Keratinocyte (primary cell): ENCODE measurements around the gene PROC. TPM values are rescaled to one million over a fixed set of nuclear protein-coding genes. Genes with fewer than 3 reads are reported as not detected.

Experiments
- DNase-seq: peaks from one replicate; pipeline ENCODE4 v3.0.0-alpha.2; 2011; ENCODE audit warnings: low read depth, missing footprints, low spot score
- FAIRE-seq: peaks from 2 replicates; lab custom pipeline; 2011; peaks lifted over from hg19 to GRCh38; lab: Jason Lieb, UNC
- H2AFZ ChIP-seq: 2 replicates; pipeline ENCODE4 v1.6.0; 2012; ENCODE audit warnings: low read length, control low read depth, inconsistent platforms; ENCODE audit not compliant: control insufficient read depth
- H3K27ac ChIP-seq: 2 replicates; pipeline ENCODE4 v1.5.1; 2011; ENCODE audit warnings: low read length; ENCODE audit not compliant: control insufficient read depth, insufficient read depth
- H3K27me3 ChIP-seq: 3 replicates; pipeline ENCODE4 v1.6.0; 2011; ENCODE audit warnings: low read length; ENCODE audit not compliant: control insufficient read depth, insufficient read depth; ENCODE audit errors: extremely low read depth
- H3K36me3 ChIP-seq, 2 experiments: 2 replicates in 1 of 2; 3 replicates in 1 of 2; pipeline ENCODE4 v1.5.1; 2011; ENCODE audit warnings: low read length in 2 of 2, mild to moderate bottlenecking in 1 of 2; ENCODE audit not compliant: control insufficient read depth in 2 of 2, insufficient read depth in 2 of 2; ENCODE audit errors: extremely low read depth in 1 of 2
- H3K4me1 ChIP-seq: 3 replicates; pipeline ENCODE4 v1.5.1; 2011; ENCODE audit warnings: low read length; ENCODE audit not compliant: control insufficient read depth, insufficient read depth; ENCODE audit errors: extremely low read depth
- H3K4me2 ChIP-seq: 3 replicates; pipeline ENCODE4 v1.6.0; 2011; ENCODE audit warnings: low read depth, low read length; ENCODE audit not compliant: control insufficient read depth, insufficient read depth; ENCODE audit errors: extremely low read depth
- H3K4me3 ChIP-seq, 3 experiments: fragments of 200-600 bp in 1 of 3; sonication (generic) in 1 of 3; 2 replicates in 2 of 3; 3 replicates in 1 of 3; pipeline ENCODE4 v1.5.1; 2011 to 2016; ENCODE audit warnings: low read length in 3 of 3, mild to moderate bottlenecking in 3 of 3, control low read depth in 2 of 3, inconsistent platforms in 1 of 3, low read depth in 1 of 3, mixed read lengths in 1 of 3, mixed run types in 1 of 3, moderate library complexity in 1 of 3; ENCODE audit not compliant: control insufficient read depth in 2 of 3, insufficient read depth in 2 of 3; ENCODE audit errors: extremely low read depth in 1 of 3
- H3K79me2 ChIP-seq: 2 replicates; pipeline ENCODE4 v1.6.0; 2012; ENCODE audit warnings: low read length; ENCODE audit not compliant: control insufficient read depth, insufficient read depth
- H3K9ac ChIP-seq: 3 replicates; pipeline ENCODE4 v1.6.0; 2011; ENCODE audit warnings: low read length; ENCODE audit not compliant: control insufficient read depth, insufficient read depth; ENCODE audit errors: extremely low read depth
- H3K9me1 ChIP-seq: 3 replicates; pipeline ENCODE4 v1.6.0; 2011; ENCODE audit warnings: low read length; ENCODE audit not compliant: control insufficient read depth, insufficient read depth; ENCODE audit errors: extremely low read depth
- H3K9me3 ChIP-seq: 2 replicates; pipeline ENCODE4 v1.5.1; 2012; ENCODE audit warnings: low read depth, low read length; ENCODE audit not compliant: control insufficient read depth
- H4K20me1 ChIP-seq: 3 replicates; pipeline ENCODE4 v1.6.0; 2011; ENCODE audit warnings: low read length; ENCODE audit not compliant: control insufficient read depth, insufficient read depth; ENCODE audit errors: extremely low read depth
- EZH2 ChIP-seq: IDR thresholded peaks from one replicate; pipeline ENCODE4 v1.6.1; 2012; ENCODE audit warnings: inconsistent platforms, mild to moderate bottlenecking, low read length, moderate library complexity
- dilution Hi-C: fragments of 300-500 bp; cut with MboI; formaldehyde crosslinking; loops from one replicate; pipeline ENCODE4 v1.7.0; 2020; ENCODE audit warnings: low sequenced_read_pairs; ENCODE audit not compliant: extremely low pct_ligation_motif_present
- polyA plus RNA-seq, 5 experiments: library from polyadenylated mRNA; depleted of rRNA in 3 of 5; stranded (reverse) in 3 of 5; stranded (forward) in 1 of 5; unstranded in 1 of 5; fragments of >200 nt; gene quantifications; 1 replicate in 1 of 5; 2 replicates in 3 of 5; 3 replicates in 1 of 5; pipeline versions ENCODE4 v1.2.1 to v1.2.3, GENCODE V29; 2011 to 2012; ENCODE audit warnings: missing spikeins in 2 of 5, low read depth in 1 of 5, low replicate concordance in 1 of 5
- TF ChIP-seq, protein P1 (sequence below), 3 experiments: IDR thresholded peaks in 1 of 3; conservative IDR thresholded peaks in 1 of 3; optimal IDR thresholded peaks in 1 of 3; 2 replicates in 2 of 3; 3 replicates in 1 of 3; pipeline versions ENCODE3 to v1.5.1; 2011; ENCODE audit warnings: low read length in 3 of 3, mild to moderate bottlenecking in 3 of 3, moderate library complexity in 2 of 3, control low read depth in 1 of 3, inconsistent platforms in 1 of 3; ENCODE audit not compliant: insufficient read depth in 2 of 3; ENCODE audit errors: extremely low read depth in 1 of 3

PROC gene
- polyA plus RNA-seq, 1 donor (not counting 4 experiments of a cell fraction or from before 2014, with no cell fraction given): 0.16 TPM

DNA sequence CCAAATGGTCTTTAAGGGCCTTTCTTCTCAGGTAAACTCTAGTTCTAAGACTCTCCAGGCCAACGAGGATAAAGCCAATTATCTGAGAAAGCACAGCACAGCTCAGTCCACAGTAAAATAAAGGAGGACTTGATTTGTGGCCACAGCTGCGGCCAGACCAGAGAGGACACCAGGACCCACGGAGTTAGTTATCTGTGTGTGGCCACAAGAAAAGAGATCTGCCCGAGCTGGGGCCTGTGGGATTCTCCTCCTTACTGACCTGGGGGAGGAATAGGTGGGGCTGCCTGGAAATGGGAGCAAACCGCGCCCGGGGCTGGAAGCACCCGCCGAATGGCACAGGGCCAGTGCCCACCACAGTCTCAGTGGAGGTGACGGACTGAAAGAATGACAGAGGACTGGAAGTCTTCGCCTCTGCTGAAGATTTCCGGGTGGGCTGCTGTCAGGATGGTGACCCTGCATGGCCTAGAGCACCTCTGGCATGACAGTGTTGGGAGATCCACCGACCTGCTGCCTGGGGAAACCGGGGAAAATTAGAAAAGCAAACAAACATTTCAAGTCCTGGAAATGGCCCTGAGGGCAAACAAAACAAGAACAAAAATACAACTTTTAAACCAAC is 13.3 kb downstream of the PROC start:
- no peak overlapping the region for H2AFZ ChIP-seq
- no peaks in the 10 kb centered on the region for H3K9me1 ChIP-seq
- H3K79me2 ChIP-seq: no peaks in the 10 kb centered on the region
- FAIRE-seq (no peak), DNase-seq (no peak)
- no peaks in the 10 kb centered on the region for H3K9me3 ChIP-seq
- H3K4me2 ChIP-seq: no peak overlapping the region
- TF ChIP-seq, protein P1, sequence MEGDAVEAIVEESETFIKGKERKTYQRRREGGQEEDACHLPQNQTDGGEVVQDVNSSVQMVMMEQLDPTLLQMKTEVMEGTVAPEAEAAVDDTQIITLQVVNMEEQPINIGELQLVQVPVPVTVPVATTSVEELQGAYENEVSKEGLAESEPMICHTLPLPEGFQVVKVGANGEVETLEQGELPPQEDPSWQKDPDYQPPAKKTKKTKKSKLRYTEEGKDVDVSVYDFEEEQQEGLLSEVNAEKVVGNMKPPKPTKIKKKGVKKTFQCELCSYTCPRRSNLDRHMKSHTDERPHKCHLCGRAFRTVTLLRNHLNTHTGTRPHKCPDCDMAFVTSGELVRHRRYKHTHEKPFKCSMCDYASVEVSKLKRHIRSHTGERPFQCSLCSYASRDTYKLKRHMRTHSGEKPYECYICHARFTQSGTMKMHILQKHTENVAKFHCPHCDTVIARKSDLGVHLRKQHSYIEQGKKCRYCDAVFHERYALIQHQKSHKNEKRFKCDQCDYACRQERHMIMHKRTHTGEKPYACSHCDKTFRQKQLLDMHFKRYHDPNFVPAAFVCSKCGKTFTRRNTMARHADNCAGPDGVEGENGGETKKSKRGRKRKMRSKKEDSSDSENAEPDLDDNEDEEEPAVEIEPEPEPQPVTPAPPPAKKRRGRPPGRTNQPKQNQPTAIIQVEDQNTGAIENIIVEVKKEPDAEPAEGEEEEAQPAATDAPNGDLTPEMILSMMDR (optimal IDR thresholded peaks at IDR 0.05 in 1 of 3, IDR thresholded peaks at IDR 0.05 in 1 of 3, conservative IDR thresholded peaks at IDR 0.05 in 1 of 3; ENCODE audit: extremely low read depth in 1 of 3, insufficient read depth in 2 of 3, low read length in 3 of 3): no peak
- TF ChIP-seq EZH2: no peak
- dilution Hi-C loops: no loop called here
- H3K4me1 ChIP-seq: no peaks in the 10 kb centered on the region
- no peak overlapping the region for H3K4me3 ChIP-seq
- H4K20me1 ChIP-seq: no peaks in the 10 kb centered on the region
- no peak overlapping the region for H3K9ac ChIP-seq
- no peaks in the 10 kb centered on the region for H3K36me3 ChIP-seq
- H3K27ac ChIP-seq: no peak overlapping the region
- H3K27me3 ChIP-seq: no peaks in the 10 kb centered on the region

DNA sequence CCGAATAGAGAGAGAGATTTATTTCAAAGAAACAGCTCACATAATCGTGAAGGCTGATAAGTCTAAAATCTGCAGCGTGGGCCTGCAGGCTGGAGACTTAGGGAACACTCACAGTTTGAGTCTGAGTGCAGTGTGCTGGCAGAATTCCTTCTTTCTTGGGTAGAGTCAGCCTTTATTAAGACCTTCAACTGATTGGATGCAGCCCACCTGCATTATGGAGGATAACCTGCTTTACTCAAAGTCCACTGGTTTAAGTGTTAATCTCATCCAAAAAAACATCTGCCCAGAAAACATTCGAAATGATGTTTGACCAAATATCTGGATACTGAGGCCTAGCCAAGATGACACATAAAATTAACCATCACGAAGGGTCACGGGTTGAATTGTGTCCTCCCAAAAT is 16.3 kb downstream of the PROC start:
- dilution Hi-C loops: no loop called here
- H3K27me3 ChIP-seq: no peaks in the 10 kb centered on the region
- no peak overlapping the region for H3K4me3 ChIP-seq
- FAIRE-seq (no peak), DNase-seq (no peak)
- no peaks in the 10 kb centered on the region for H3K9me1 ChIP-seq
- H3K79me2 ChIP-seq: no peaks in the 10 kb centered on the region
- H3K4me1 ChIP-seq: no peaks in the 10 kb centered on the region
- no peak overlapping the region for H2AFZ ChIP-seq
- H3K9me3 ChIP-seq: no peaks in the 10 kb centered on the region
- no peak overlapping the region for H3K27ac ChIP-seq
- H3K9ac ChIP-seq: no peak overlapping the region
- H3K36me3 ChIP-seq: no peaks in the 10 kb centered on the region
- no peak overlapping the region for H3K4me2 ChIP-seq
- no peaks in the 10 kb centered on the region for H4K20me1 ChIP-seq
- TF ChIP-seq, protein P1 (optimal IDR thresholded peaks at IDR 0.05 in 1 of 3, IDR thresholded peaks at IDR 0.05 in 1 of 3, conservative IDR thresholded peaks at IDR 0.05 in 1 of 3; ENCODE audit: extremely low read depth in 1 of 3, insufficient read depth in 2 of 3, low read length in 3 of 3): no peak
- no peak for TF ChIP-seq EZH2
